Mesenchymal stem cell (in vitro differentiated cells and primary cell): ENCODE data around the gene CNN3.
A peak's percentile ranks its signal among the peaks of the same experiment; 100 is the strongest.

Experiments used
- DNase-seq: peaks from one replicate; pipeline ENCODE4 v3.0.0-alpha.2; 2013
- H2AFZ ChIP-seq: one replicate; pipeline ENCODE4 v1.6.1; 2013; ENCODE audit warnings: low read depth, mild to moderate bottlenecking, control low read depth, inconsistent platforms, low read length, moderate library complexity
- H2AK5ac ChIP-seq: 2 replicates; pipeline ENCODE4 v1.6.1; 2013; ENCODE audit warnings: low read length, moderate library complexity, mild to moderate bottlenecking, inconsistent platforms; ENCODE audit not compliant: severe bottlenecking
- H2BK120ac ChIP-seq: one replicate; pipeline ENCODE4 v1.6.1; 2013; ENCODE audit warnings: low read depth, mild to moderate bottlenecking, inconsistent platforms, low read length, moderate library complexity
- H2BK12ac ChIP-seq, 2 experiments: one replicate each; pipeline ENCODE4 v1.6.1; 2013; ENCODE audit warnings: inconsistent platforms in 2 of 2, low read length in 2 of 2, mild to moderate bottlenecking in 2 of 2, moderate library complexity in 2 of 2, control low read depth in 1 of 2
- H2BK15ac ChIP-seq: one replicate; pipeline ENCODE4 v1.6.1; 2013; ENCODE audit warnings: mild to moderate bottlenecking, low read depth, inconsistent platforms; ENCODE audit not compliant: poor library complexity, severe bottlenecking
- H2BK5ac ChIP-seq: 2 replicates; pipeline ENCODE4 v1.6.1; 2013; ENCODE audit warnings: low read depth, mild to moderate bottlenecking, low read length, control low read depth, inconsistent platforms; ENCODE audit not compliant: poor library complexity, severe bottlenecking
- H3K14ac ChIP-seq, 2 experiments: one replicate each; pipeline ENCODE4 v1.6.1; 2013; ENCODE audit warnings: inconsistent platforms in 2 of 2, low read length in 2 of 2, control low read depth in 1 of 2, mild to moderate bottlenecking in 1 of 2, moderate library complexity in 1 of 2
- H3K18ac ChIP-seq, 2 experiments: one replicate each; pipeline ENCODE4 v1.6.1; 2013; ENCODE audit warnings: inconsistent platforms in 2 of 2, low read length in 2 of 2, control low read depth in 1 of 2, low read depth in 1 of 2, mild to moderate bottlenecking in 1 of 2
- H3K23ac ChIP-seq, 2 experiments: one replicate each; pipeline ENCODE4 v1.6.1; 2013; ENCODE audit warnings: inconsistent platforms in 2 of 2, low read length in 2 of 2, mild to moderate bottlenecking in 2 of 2, moderate library complexity in 2 of 2, control low read depth in 1 of 2
- H3K27ac ChIP-seq: 2 replicates; pipeline ENCODE4 v1.5.1; 2013; ENCODE audit warnings: mild to moderate bottlenecking, moderate library complexity, low read length, control low read depth, inconsistent platforms; ENCODE audit not compliant: poor library complexity, severe bottlenecking
- H3K27me3 ChIP-seq, 2 experiments: 2 replicates each; pipeline versions ENCODE4 v1.6.1 to v1.7.0; 2013; ENCODE audit warnings: low read length in 2 of 2, mild to moderate bottlenecking in 2 of 2, moderate library complexity in 2 of 2, control low read depth in 1 of 2, inconsistent platforms in 1 of 2; ENCODE audit not compliant: control insufficient read depth in 1 of 2, insufficient read depth in 1 of 2
- H3K36me3 ChIP-seq, 2 experiments: 2 replicates each; pipeline versions ENCODE4 v1.6.1 to v1.7.0; 2013; ENCODE audit warnings: low read length in 2 of 2, control low read depth in 1 of 2, inconsistent platforms in 1 of 2, low read depth in 1 of 2, mild to moderate bottlenecking in 1 of 2; ENCODE audit not compliant: insufficient read depth in 2 of 2, control insufficient read depth in 1 of 2
- H3K4ac ChIP-seq, 2 experiments: one replicate each; pipeline ENCODE4 v1.6.1; 2013; ENCODE audit warnings: inconsistent platforms in 2 of 2, low read length in 2 of 2, mild to moderate bottlenecking in 2 of 2, moderate library complexity in 2 of 2, control low read depth in 1 of 2, low read depth in 1 of 2
- H3K4me1 ChIP-seq: 2 replicates; pipeline ENCODE4 v1.6.1; 2013; ENCODE audit warnings: low read depth, low read length, control low read depth; ENCODE audit not compliant: control insufficient read depth, insufficient read depth
- H3K4me2 ChIP-seq: 2 replicates; pipeline ENCODE4 v1.6.1; 2013; ENCODE audit warnings: low read length, mild to moderate bottlenecking, inconsistent platforms; ENCODE audit not compliant: poor library complexity, severe bottlenecking
- H3K4me3 ChIP-seq, 2 experiments: 2 replicates each; pipeline versions ENCODE4 v1.5.1 to v1.7.0; 2013; ENCODE audit warnings: low read length in 2 of 2, mild to moderate bottlenecking in 2 of 2, control low read depth in 1 of 2, low read depth in 1 of 2; ENCODE audit not compliant: insufficient read depth in 1 of 2
- H3K79me1 ChIP-seq: replicated peaks from 2 replicates; pipeline ENCODE4 v1.6.1; 2013; ENCODE audit warnings: mild to moderate bottlenecking, control low read depth, low read length, inconsistent platforms; ENCODE audit not compliant: poor library complexity, severe bottlenecking
- H3K9ac ChIP-seq: 2 replicates; pipeline ENCODE4 v1.7.0; 2013; ENCODE audit warnings: mild to moderate bottlenecking, low read length, moderate library complexity
- H3K9me3 ChIP-seq: 2 replicates; pipeline ENCODE4 v1.7.0; 2013; ENCODE audit warnings: mild to moderate bottlenecking, low read length; ENCODE audit not compliant: control insufficient read depth
- H4K8ac ChIP-seq: one replicate; pipeline ENCODE4 v1.6.1; 2013; ENCODE audit warnings: inconsistent platforms, mild to moderate bottlenecking, low read length, moderate library complexity
- H4K91ac ChIP-seq: one replicate; pipeline ENCODE4 v1.6.1; 2013; ENCODE audit warnings: mild to moderate bottlenecking, low read length, inconsistent platforms
- WGBS: methylation state at CpG from one replicate; pipeline ENCODE4 v1.1.7; 2013; ENCODE audit warnings: mixed read lengths; 5-methylcytosine and 5-hydroxymethylcytosine counted together

Gene CNN3

DNA sequence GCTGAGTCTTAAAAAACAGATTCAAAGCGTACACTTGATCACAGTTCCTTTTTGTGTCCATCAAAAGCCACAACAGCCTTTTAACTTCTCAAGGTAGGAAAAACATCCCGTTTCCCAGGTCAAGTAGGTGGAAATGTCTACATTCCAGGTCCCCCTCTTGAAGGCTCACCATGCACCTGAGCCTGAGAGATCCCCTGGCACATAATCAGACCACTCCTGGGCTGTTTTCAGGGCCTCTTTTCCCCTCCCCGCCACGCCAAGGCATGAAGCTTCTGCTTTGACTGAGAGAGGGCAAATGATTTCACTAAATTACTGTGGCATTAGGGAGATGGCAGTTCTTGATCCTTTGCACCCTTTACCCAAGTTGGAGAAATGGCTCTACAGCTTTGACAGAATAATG is 21.7 kb downstream of the CNN3 start:
- Histone ChIP-seq H3K79me1 (no peaks in the 10 kb centered on the region), H3K23ac (no peak overlapping the region), H3K4me2 (no peak overlapping the region), H3K14ac (no peak overlapping the region), H2BK15ac (no peak overlapping the region), H2AK5ac (no peak overlapping the region), H2BK5ac (no peak overlapping the region), H3K27ac (no peak overlapping the region), H3K18ac (no peak overlapping the region), H2BK12ac (no peak overlapping the region), H3K4ac (no peak overlapping the region), H3K4me1 (peaks cover 8% of the 10 kb centered on the region), H3K9ac (no peak overlapping the region), H3K9me3 (no peaks in the 10 kb centered on the region), H3K36me3 (peaks cover 12 to 49% of the 10 kb centered on the region in 2 experiments), H2AFZ (no peak overlapping the region), H3K4me3 (no peak overlapping the region), H4K8ac (no peak overlapping the region), H3K27me3 (no peaks in the 10 kb centered on the region), H2BK120ac (no peak overlapping the region), H4K91ac (no peak overlapping the region)
- WGBS, result 95% methylated on average over 4 of the region's 4 CpGs
- no peak for DNase-seq

DNA sequence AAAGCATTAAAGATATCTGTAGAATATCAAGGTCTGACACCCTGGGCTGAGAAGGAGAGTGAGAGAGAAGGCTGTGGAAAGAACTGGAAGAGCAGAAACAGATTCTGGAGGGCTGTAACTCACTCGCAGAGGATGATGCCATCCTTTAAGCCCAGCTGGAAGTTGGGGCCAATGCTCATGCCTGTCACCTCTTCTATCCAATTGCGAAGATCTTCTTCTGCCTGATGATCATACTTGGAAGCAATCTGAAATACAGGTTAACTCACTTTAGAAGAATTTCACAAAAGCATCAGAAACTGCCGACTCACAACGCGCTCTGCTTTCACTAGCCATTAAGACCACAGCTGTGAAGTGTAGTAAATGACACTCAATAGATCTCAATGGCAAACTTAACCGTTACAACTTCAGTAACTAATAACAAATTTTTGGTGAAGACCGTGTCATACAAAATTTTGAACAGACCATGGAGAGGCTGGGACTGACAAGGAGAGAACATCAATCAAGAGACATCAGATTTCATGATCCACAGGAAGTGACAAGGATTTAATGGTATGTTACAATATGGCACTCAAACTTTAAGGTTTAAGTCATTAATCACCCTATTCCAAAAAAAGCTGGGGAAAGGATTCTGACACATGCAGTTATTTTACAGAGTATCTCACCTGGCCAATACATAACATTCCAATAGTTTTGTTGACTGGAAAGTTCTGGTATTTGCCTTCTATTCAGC is 23.5 kb downstream of the CNN3 start:
- no peak overlapping the region for H3K4me2 ChIP-seq
- no peak overlapping the region for H3K27ac ChIP-seq
- no peak overlapping the region for H3K4ac ChIP-seq
- no peak overlapping the region for H2BK15ac ChIP-seq
- no peak overlapping the region for H2BK120ac ChIP-seq
- H3K79me1 ChIP-seq, result no peaks in the 10 kb centered on the region
- H3K27me3 ChIP-seq, result no peaks in the 10 kb centered on the region
- no peak overlapping the region for H3K23ac ChIP-seq
- no peak overlapping the region for H2BK5ac ChIP-seq
- peak; percentile 45 for DNase-seq
- no peak overlapping the region for H4K91ac ChIP-seq
- no peak overlapping the region for H2AFZ ChIP-seq
- no peak overlapping the region for H3K4me3 ChIP-seq
- H3K18ac ChIP-seq, result no peak overlapping the region
- no peak overlapping the region for H2BK12ac ChIP-seq
- peaks cover 6% of the 10 kb centered on the region for H3K4me1 ChIP-seq
- no peak overlapping the region for H3K14ac ChIP-seq
- peaks cover 8 to 58% of the 10 kb centered on the region in 2 experiments for H3K36me3 ChIP-seq
- no peak overlapping the region for H3K9ac ChIP-seq
- no peaks in the 10 kb centered on the region for H3K9me3 ChIP-seq
- no peak overlapping the region for H4K8ac ChIP-seq
- H2AK5ac ChIP-seq, result no peak overlapping the region
- 64% methylated on average over 7 of the region's 7 CpGs for WGBS

DNA sequence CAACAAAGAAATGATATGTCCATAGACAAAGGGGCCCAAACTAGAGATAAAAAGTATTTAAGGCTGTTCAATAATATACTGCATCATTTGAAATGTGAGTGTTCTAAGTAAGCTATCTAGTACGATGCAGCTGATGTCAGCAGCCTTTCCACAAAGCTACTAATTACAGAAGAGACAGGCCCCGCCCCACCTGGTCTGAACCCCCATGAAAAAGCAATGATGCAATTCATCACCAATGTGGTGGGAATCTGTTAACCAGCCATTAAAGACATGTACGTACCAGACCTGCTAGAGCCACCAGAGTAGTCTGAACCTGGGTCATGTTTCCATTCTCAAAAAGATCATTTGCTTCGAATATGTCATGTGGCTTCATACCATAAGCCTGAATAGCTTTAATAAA is 25.1 kb downstream of the CNN3 start:
- Histone ChIP-seq H2AK5ac (no peak overlapping the region), H4K91ac (no peak overlapping the region), H3K4me1 (peaks cover 6% of the 10 kb centered on the region), H3K23ac (no peak overlapping the region), H2BK5ac (no peak overlapping the region), H3K27me3 (no peaks in the 10 kb centered on the region), H2BK120ac (no peak overlapping the region), H2BK15ac (no peak overlapping the region), H3K9me3 (no peaks in the 10 kb centered on the region), H3K4me3 (no peak overlapping the region), H3K9ac (no peak overlapping the region), H3K27ac (no peak overlapping the region), H3K4ac (no peak overlapping the region), H3K4me2 (no peak overlapping the region), H3K79me1 (peaks cover 4% of the 10 kb centered on the region), H2AFZ (no peak overlapping the region), H2BK12ac (no peak overlapping the region), H4K8ac (no peak overlapping the region), H3K18ac (no peak overlapping the region), H3K14ac (no peak overlapping the region), H3K36me3 (peaks cover 8 to 69% of the 10 kb centered on the region in 2 experiments)
- DNase-seq, result no peak
- WGBS, result 77% methylated on average over 3 of the region's 4 CpGs

DNA sequence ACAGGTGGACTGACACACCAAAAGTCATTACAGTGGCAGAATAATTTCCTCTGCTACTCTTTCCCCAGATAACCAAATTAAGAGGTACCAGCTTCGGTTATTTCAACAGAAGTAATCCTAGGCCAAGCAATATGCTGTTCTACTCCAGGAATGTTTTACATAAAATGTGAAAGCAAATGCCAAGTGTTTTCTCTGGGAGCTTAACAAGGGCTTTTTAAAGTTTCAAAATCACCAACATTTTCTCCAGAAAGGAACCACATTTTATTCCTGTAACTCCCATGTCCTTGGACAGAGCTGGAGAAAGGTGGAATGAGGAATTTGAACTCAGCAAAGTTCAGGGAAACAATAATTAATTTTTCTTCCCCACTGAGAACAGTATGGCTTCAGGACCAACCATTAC is 27.2 kb downstream of the CNN3 start:
- no CpG with 5 or more reads among the region's 1 CpG for WGBS
- Histone ChIP-seq H3K4me2 (no peak overlapping the region), H3K9ac (no peak overlapping the region), H2BK12ac (no peak overlapping the region), H2AFZ (no peak overlapping the region), H3K14ac (no peak overlapping the region), H3K18ac (no peak overlapping the region), H2BK5ac (no peak overlapping the region), H2BK120ac (no peak overlapping the region), H2AK5ac (no peak overlapping the region), H3K4me1 (peaks cover 6% of the 10 kb centered on the region), H3K36me3 (peaks cover 13 to 85% of the 10 kb centered on the region in 2 experiments), H4K8ac (no peak overlapping the region), H2BK15ac (no peak overlapping the region), H3K79me1 (peaks cover 9% of the 10 kb centered on the region), H3K27ac (peak overlapping the region; percentile 25), H3K9me3 (no peaks in the 10 kb centered on the region), H3K23ac (no peak overlapping the region), H3K4me3 (no peak overlapping the region), H3K4ac (no peak overlapping the region), H3K27me3 (no peaks in the 10 kb centered on the region), H4K91ac (no peak overlapping the region)
- no peak for DNase-seq
